Activated naive CD4-positive, alpha-beta T cell treated with anti-CD3 and anti-CD28 coated beads, Interleukin-2, amount 50 U/mL, for 72 hours (primary cell): Measurements from ENCODE around the gene FES. TPM values are rescaled to one million over a fixed set of nuclear protein-coding genes. Genes with fewer than 3 reads are reported as not detected.

ENCODE experiments used
- ATAC-seq, 2 donors: fragments of 150-1000 bp; cut with Tn5 transposase; 2 replicates each; pipeline ENCODE4 v1.10.0; 2021; ENCODE audit warnings: mild to moderate bottlenecking in 2 of 2, moderate library complexity in 2 of 2
- DNase-seq, 2 donors: peaks; one replicate each; pipeline ENCODE4 v3.0.0; 2021 to 2022; ENCODE audit warnings: low spot score in 2 of 2
- H3K27ac Mint-ChIP-seq, 2 donors: one replicate each; pipeline ENCODE4 v1.8.0; 2022; ENCODE audit warnings: mild to moderate bottlenecking in 2 of 2, mixed read lengths in 2 of 2
- H3K36me3 Mint-ChIP-seq, 2 donors: one replicate each; pipeline ENCODE4 v1.8.0; 2022; ENCODE audit warnings: mixed read lengths in 2 of 2
- H3K9me3 Mint-ChIP-seq, 2 donors: one replicate each; pipeline ENCODE4 v1.8.0; 2022; ENCODE audit warnings: mixed read lengths in 2 of 2
- total RNA-seq, 2 donors: library from RNA; stranded (reverse); gene quantifications; one replicate each; pipeline ENCODE4 v1.2.3, GENCODE V29; 2022

Gene FES
- total RNA-seq, 2 donors from 2014 or later: 83.9 to 91.4 TPM

DNA sequence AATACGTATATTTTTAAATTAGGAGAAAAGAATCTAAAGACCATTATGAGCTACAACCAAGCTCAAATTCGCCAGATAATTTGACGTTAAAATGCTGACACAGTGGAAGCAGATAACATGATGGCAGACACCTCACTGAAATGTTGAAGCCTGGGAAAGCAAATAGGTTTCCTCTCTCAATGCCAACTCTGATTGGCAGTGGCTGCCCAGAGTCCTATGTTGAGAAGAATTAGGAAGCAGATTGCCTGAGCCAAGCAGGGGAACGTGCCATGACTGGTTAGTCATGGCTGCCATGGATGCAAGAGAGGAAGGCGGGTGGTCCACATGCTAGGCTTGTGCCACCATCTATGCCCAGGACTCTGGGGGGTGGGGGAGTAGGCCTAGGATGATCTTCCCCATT is 54.0 kb downstream of the FES start:
- DNase-seq (no peak), ATAC-seq (no peak)
- Mint-ChIP-seq H3K9me3 (no peaks in the 10 kb centered on the region), H3K27ac (no peak overlapping the region), H3K36me3 (peaks cover 11 to 13% of the 10 kb centered on the region in 2 donors)

DNA sequence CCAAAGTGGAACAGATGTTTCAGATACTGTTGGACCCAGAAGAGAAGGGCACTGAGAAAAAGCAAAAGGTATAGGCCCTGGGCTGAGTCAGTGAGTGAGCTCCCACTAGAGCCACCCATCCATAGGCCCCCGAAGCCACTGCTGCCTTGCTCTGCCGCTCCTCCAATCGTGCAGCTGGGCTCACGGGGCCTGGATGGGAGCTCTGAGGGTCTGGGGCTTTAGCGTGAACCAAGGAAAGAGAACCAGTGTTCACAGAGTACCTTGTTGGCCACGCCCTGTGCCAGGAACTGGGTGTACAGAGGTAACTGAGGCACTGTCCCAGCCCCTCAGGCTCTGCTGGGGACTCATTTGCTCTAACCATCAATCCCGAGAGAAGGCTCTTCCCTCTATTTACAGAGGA is 55.5 kb downstream of the FES start:
- ATAC-seq: no peak
- no peak for DNase-seq
- H3K36me3 Mint-ChIP-seq: peaks cover 11 to 13% of the 10 kb centered on the region in 2 donors
- peak overlapping the region in 1 of 2 donors; percentile 22 for H3K27ac Mint-ChIP-seq
- no peaks in the 10 kb centered on the region for H3K9me3 Mint-ChIP-seq

DNA sequence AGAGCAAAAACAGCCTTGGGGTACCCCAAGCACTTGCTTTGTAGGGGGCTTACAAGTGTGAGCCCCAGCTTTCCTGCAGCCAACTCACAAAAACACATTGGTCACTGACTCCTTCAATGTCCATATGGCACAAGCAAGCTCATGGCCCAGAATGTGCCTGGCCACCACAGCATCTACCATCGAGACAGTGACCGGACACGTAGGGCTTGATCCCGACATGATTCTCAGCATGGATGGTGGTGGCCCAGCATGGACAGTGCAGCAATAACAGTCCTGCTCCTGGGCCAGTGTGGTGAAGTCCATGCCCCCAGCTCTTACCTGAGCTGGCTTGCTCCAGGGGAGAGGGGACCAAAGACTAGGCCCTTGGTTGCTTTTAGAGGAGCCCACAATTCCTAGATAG is 56.7 kb downstream of the FES start:
- no peak for ATAC-seq
- Mint-ChIP-seq H3K27ac (peak overlapping the region in 1 of 2 donors; percentile 4), H3K9me3 (no peaks in the 10 kb centered on the region), H3K36me3 (peaks cover 9 to 11% of the 10 kb centered on the region in 2 donors)
- no peak for DNase-seq

- ATAC-seq (no peak), DNase-seq (no peak)
- Mint-ChIP-seq H3K9me3 (no peaks in the 10 kb centered on the region), H3K27ac (peak overlapping the region in 1 of 2 donors; percentile 9), H3K36me3 (peaks cover 0 to 5% of the 10 kb centered on the region in 2 donors)
These were observed 58.2 kb downstream of the FES start for GRCh38 chr15:90942354-90943120.

- Mint-ChIP-seq H3K9me3 (no peaks in the 10 kb centered on the region), H3K27ac (no peak overlapping the region), H3K36me3 (peaks cover 0 to 5% of the 10 kb centered on the region in 2 donors)
- ATAC-seq (no peak), DNase-seq (no peak)
These were observed 60.8 kb downstream of the FES start for GRCh38 chr15:90945091-90945490.

Other genes starting within 250 kb of the FES start
- 10 to 100 TPM; 71.9 to 79.6 TPM for gene BLM, start 167.2 kb upstream of the FES start, total RNA-seq
- 100 to 1,000 TPM; 381 to 721 TPM for gene FURIN, start 15.9 kb upstream of the FES start, total RNA-seq
- 100 to 1,000 TPM in 1 of 2 donors, 10 to 100 TPM in 1; 99.8 to 225 TPM for gene MAN2A2, start 18.8 kb downstream of the FES start, total RNA-seq
- 10 to 100 TPM; 18.9 to 32.4 TPM for gene HDDC3, start 48.0 kb downstream of the FES start, total RNA-seq
- gene UNC45A, start 50.8 kb downstream of the FES start, total RNA-seq: 100 to 1,000 TPM in 1 of 2 donors, 10 to 100 TPM in 1; 75.5 to 112 TPM
- gene RCCD1, start 70.4 kb downstream of the FES start, total RNA-seq: 10 to 100 TPM; 37.7 to 58.7 TPM
- gene PRC1, start 110.0 kb downstream of the FES start, total RNA-seq: 100 to 1,000 TPM; 115 to 233 TPM
- 10 to 100 TPM; 22.2 to 34.4 TPM for gene VPS33B, start 138.1 kb downstream of the FES start, total RNA-seq
- under 1 TPM; 0.12 to 0.20 TPM for gene SV2B, start 215.8 kb downstream of the FES start, total RNA-seq